K562 (cell line): ENCODE data around the gene TMPO. TPM values are rescaled to one million over a fixed set of nuclear protein-coding genes. Genes with fewer than 3 reads are reported as not detected.

Experiments
- AFF4 ChIP-seq: sonication (generic); formaldehyde crosslinking; IDR thresholded peaks from 2 replicates; pipeline ENCODE4 v1.8.0; 2023; ENCODE audit warnings: mild to moderate bottlenecking, missing genetic modification reagents
- CREM ChIP-seq: IDR thresholded peaks from 2 replicates; pipeline ENCODE4 v1.6.1; 2014; ENCODE audit warnings: antibody characterized with exemption, low read depth
- E2F4 ChIP-seq: sonication (generic); formaldehyde crosslinking; IDR thresholded peaks from 2 replicates; pipeline ENCODE4 v1.8.0; 2022; ENCODE audit warnings: mild to moderate bottlenecking, low read depth, missing genetic modification reagents
- ESRRA ChIP-seq: fragments of 450-650 bp; IDR thresholded peaks from 2 replicates; pipeline ENCODE4 v1.6.1; 2014; ENCODE audit warnings: low read depth, mild to moderate bottlenecking, moderate library complexity, borderline replicate concordance
- ETV1 ChIP-seq: fragments of 450-650 bp; conservative IDR thresholded peaks from 2 replicates; pipeline ENCODE4 v1.6.1; 2016; ENCODE audit warnings: missing genetic modification characterization, control low read depth, low read depth, missing compliant biosample characterization
- FOS ChIP-seq: IDR thresholded peaks from 3 replicates; pipeline ENCODE4 v1.6.1; 2011; ENCODE audit not compliant: insufficient read length; ENCODE audit errors: extremely low read depth
- GTF2A2 ChIP-seq: IDR thresholded peaks from 2 replicates; pipeline ENCODE4 v1.6.1; 2016; ENCODE audit warnings: mild to moderate bottlenecking, missing genetic modification characterization, missing compliant biosample characterization
- HDAC8 ChIP-seq: fragments of 450-650 bp; IDR thresholded peaks from 2 replicates; pipeline ENCODE4 v1.6.1; 2016; ENCODE audit warnings: mild to moderate bottlenecking, missing genetic modification characterization, moderate library complexity, missing compliant biosample characterization
- ILF3 ChIP-seq: fragments of 450-650 bp; IDR thresholded peaks from 2 replicates; pipeline ENCODE4 v1.6.1; 2018; ENCODE audit warnings: antibody characterized with exemption, mild to moderate bottlenecking, moderate library complexity, borderline replicate concordance
- MXI1 ChIP-seq: IDR thresholded peaks from 2 replicates; pipeline ENCODE4 v1.6.1; 2011; ENCODE audit warnings: low read depth, mild to moderate bottlenecking, improper control_type of control experiment, low read length
- NUFIP1 ChIP-seq: fragments of 450-650 bp; IDR thresholded peaks from 2 replicates; pipeline ENCODE4 v1.6.1; 2018; ENCODE audit not compliant: partially characterized antibody
- POLR3G ChIP-seq: IDR thresholded peaks from 2 replicates; pipeline ENCODE4 v1.6.1; 2011; ENCODE audit not compliant: insufficient read length, insufficient replicate concordance; ENCODE audit errors: extremely low read depth
- RAD21 ChIP-seq, 2 experiments: fragments of 250-450 bp in 1 of 2; fragments of 450-650 bp in 1 of 2; sonication (Bioruptor Pico) in 1 of 2; formaldehyde crosslinking in 1 of 2; IDR thresholded peaks in 1 of 2; conservative IDR thresholded peaks in 1 of 2; 2 replicates each; pipeline versions ENCODE4 v1.4.0 to v1.8.0; 2020 to 2022; ENCODE audit warnings: mild to moderate bottlenecking in 2 of 2, moderate library complexity in 1 of 2
- RFX5 ChIP-seq: IDR thresholded peaks from 2 replicates; pipeline ENCODE4 v1.6.1; 2011; ENCODE audit warnings: low read depth, mild to moderate bottlenecking, improper control_type of control experiment, low read length
- U2AF1 ChIP-seq: fragments of 200-400 bp; formaldehyde crosslinking; optimal IDR thresholded peaks from 2 replicates; pipeline ENCODE3; 2017; ENCODE audit warnings: mild to moderate bottlenecking, low read depth, low read length, moderate library complexity
- ZBTB11 ChIP-seq, 3 experiments: fragments of 200-800 bp in 1 of 3; fragments of 250-450 bp in 1 of 3; fragments of 450-650 bp in 1 of 3; sonication (Bioruptor Pico) in 1 of 3; sonication (Bioruptor generic) in 1 of 3; formaldehyde crosslinking in 1 of 3; IDR thresholded peaks; 2 replicates each; pipeline versions ENCODE4 v1.6.1 to v1.8.0; 2016 to 2022; ENCODE audit warnings: mild to moderate bottlenecking in 2 of 3, missing genetic modification characterization in 2 of 3, missing compliant biosample characterization in 1 of 3, moderate library complexity in 1 of 3
- ZNF311 ChIP-seq: fragments of 250-450 bp; sonication (Bioruptor Pico); IDR thresholded peaks from 2 replicates; pipeline ENCODE4 v1.4.0; 2020; ENCODE audit warnings: mild to moderate bottlenecking, moderate library complexity
- ZNF431 ChIP-seq: sonication (generic); formaldehyde crosslinking; IDR thresholded peaks from 2 replicates; pipeline ENCODE4 v1.8.0; 2022; ENCODE audit warnings: mild to moderate bottlenecking, missing genetic modification reagents
- ZNF589 ChIP-seq: fragments of 200-800 bp; sonication (Bioruptor generic); IDR thresholded peaks from 2 replicates; pipeline ENCODE4 v1.6.1; 2016; ENCODE audit warnings: low read depth, missing genetic modification characterization, missing compliant biosample characterization
- polyA plus RNA-seq, 8 experiments: library from polyadenylated mRNA; depleted of rRNA in 4 of 8; stranded (reverse) in 5 of 8; unstranded in 3 of 8; fragments of >200 nt; fragmentation: Nextera tagmentation in 2 of 8; fragmentation: Illumina TruSeq in 1 of 8; extraction: Ambion mirVana in 2 of 8; extraction: Trizol in 1 of 8; gene quantifications; 2 replicates each; pipeline versions ENCODE4 v1.2.1 to v1.2.3, GENCODE V29; 2011 to 2014; ENCODE audit warnings: inconsistent platforms in 1 of 8, missing spikeins in 1 of 8
- total RNA-seq, 7 experiments: library from RNA; depleted of rRNA in 6 of 7; stranded (reverse); fragments of >200 nt in 6 of 7; fragmentation: Illumina TruSeq in 2 of 7; extraction: Trizol in 2 of 7; gene quantifications; 2 replicates each; pipeline versions ENCODE4 v1.2.1 to v1.2.3, GENCODE V29; 2011 to 2021; ENCODE audit warnings: low replicate concordance in 1 of 7

Gene TMPO
- total and polyA plus RNA-seq, 9 of the 15 experiments (the other 6 are each of a cell fraction or from before 2014, with no cell fraction given): 62.1 to 263 (median 182) TPM

GRCh38 chr12:98503342-98503591 lies 12.1 kb upstream of the TMPO start (continued):
- TF ChIP-seq ZNF311: no peak
- TF ChIP-seq U2AF1: no peak
- TF ChIP-seq NUFIP1: peak; percentile 66
- TF ChIP-seq AFF4: peak; percentile 14; the same call in 1 of the 2 replicates
- TF ChIP-seq ILF3: 0 out of 2 replicates have a peak, but pooled peaks have one; percentile 51
- no peak; a peak in 1 of 6 replicates for TF ChIP-seq ZBTB11 (CRISPR knock-in tag; IDR thresholded peaks at IDR 0.05)
- peak; percentile 75 for TF ChIP-seq ETV1
- TF ChIP-seq MXI1: no peak
- TF ChIP-seq ZNF431: no peak; the same call in 1 of the 2 replicates
- peak; percentile 40; the same call in 1 of the 2 replicates for TF ChIP-seq CREM
- no peak for TF ChIP-seq GTF2A2 (tag)
- no peak; a peak in 1 of 4 replicates for TF ChIP-seq RAD21 (CRISPR knock-in tag; conservative IDR thresholded peaks at IDR 0.05 in 1 of 2, IDR thresholded peaks at IDR 0.05 in 1 of 2)
- no peak for TF ChIP-seq ZNF589 (CRISPR knock-in tag)
- no peak for TF ChIP-seq HDAC8
- TF ChIP-seq RFX5: peak; percentile 77; the same call in 1 of the 2 replicates
- TF ChIP-seq FOS: peak; percentile 19
- 0 out of 2 replicates have a peak, but pooled peaks have one; percentile 20 for TF ChIP-seq E2F4 (CRISPR knock-in tag)
- TF ChIP-seq POLR3G: peak; percentile 77
- peak; percentile 80; the same call in 1 of the 2 replicates for TF ChIP-seq ESRRA
